Fibroblast of skin of back (primary cell): ENCODE data around the gene STRADA. TPM values are rescaled to one million over a fixed set of nuclear protein-coding genes. Genes with fewer than 3 reads are reported as not detected.

Experiments used
- DNase-seq: peaks from one replicate; pipeline ENCODE4 v3.0.0-alpha.2; 2013
- polyA plus RNA-seq, 2 experiments: library from polyadenylated mRNA; unstranded; fragments of 120-200 nt; gene quantifications; one replicate each; pipeline ENCODE4 v1.2.1, GENCODE V29; 2013; ENCODE audit not compliant: insufficient read length in 2 of 2

The STRADA gene
- 24.3 TPM for polyA plus RNA-seq (2013, experiment 1 of 2; ENCODE audit: insufficient read length)
- polyA plus RNA-seq (2013, experiment 2 of 2; ENCODE audit: insufficient read length) = 22.6 TPM

GRCh38 chr17:63741408-63742173 is at the start of gene STRADA:
Gene STRADA (minus strand): TSS chr17:63741799. CDS start chr17:63728369, 13,430 bp downstream.
- peak; percentile 96 for DNase-seq

- DNase-seq = no peak
These were observed 48.5 kb upstream of the STRADA start for GRCh38 chr17:63790057-63790456.

GRCh38 chr17:63786971-63787711 is 45.5 kb upstream of the STRADA start:
- no peak for DNase-seq

GRCh38 chr17:63786117-63786516 is 44.5 kb upstream of the STRADA start:
- no peak for DNase-seq

- DNase-seq = peak; percentile 22
These were observed 44.0 kb upstream of the STRADA start for GRCh38 chr17:63785556-63785955.

- no peak for DNase-seq
These were observed 41.9 kb upstream of the STRADA start for GRCh38 chr17:63783522-63783921.

- no peak for DNase-seq
These were observed 39.3 kb upstream of the STRADA start for GRCh38 chr17:63780928-63781327.

- DNase-seq = no peak
These were observed 38.9 kb upstream of the STRADA start for GRCh38 chr17:63780507-63780906.

- no peak for DNase-seq
These were observed 33.8 kb upstream of the STRADA start for GRCh38 chr17:63775420-63775819.

- peak; percentile 25 for DNase-seq
These were observed 33.3 kb upstream of the STRADA start for GRCh38 chr17:63774969-63775265.

- peak; percentile 61 for DNase-seq
These were observed 32.8 kb upstream of the STRADA start, which contains the start of gene DDX42 for GRCh38 chr17:63774141-63774968. Gene DDX42 (plus strand): TSS chr17:63774170. CDS start chr17:63787050, 12,880 bp downstream.

GRCh38 chr17:63773272-63774140 is 31.9 kb upstream of the STRADA start, which contains the start of gene CCDC47:
Gene CCDC47 (minus strand): TSS chr17:63773597. CDS start chr17:63766175, 7,422 bp downstream.
- peak; percentile 100 for DNase-seq

- peak; percentile 18 for DNase-seq
These were observed 31.2 kb upstream of the STRADA start for GRCh38 chr17:63772801-63773271.

- no peak for DNase-seq
These were observed 26.8 kb upstream of the STRADA start for GRCh38 chr17:63768433-63768832.

- no peak for DNase-seq
These were observed 25.2 kb upstream of the STRADA start for GRCh38 chr17:63766754-63767153.

- DNase-seq = no peak
These were observed 23.1 kb upstream of the STRADA start for GRCh38 chr17:63764716-63765115.

GRCh38 chr17:63762161-63763078 is 20.8 kb upstream of the STRADA start:
- DNase-seq = no peak

GRCh38 chr17:63760771-63761539 is 19.4 kb upstream of the STRADA start:
- DNase-seq = no peak

GRCh38 chr17:63758428-63758827 is 16.8 kb upstream of the STRADA start:
- no peak for DNase-seq

GRCh38 chr17:63754046-63754445 is 12.4 kb upstream of the STRADA start:
- no peak for DNase-seq
